Measurements from ENCODE around the gene HNF4A.

DNA sequence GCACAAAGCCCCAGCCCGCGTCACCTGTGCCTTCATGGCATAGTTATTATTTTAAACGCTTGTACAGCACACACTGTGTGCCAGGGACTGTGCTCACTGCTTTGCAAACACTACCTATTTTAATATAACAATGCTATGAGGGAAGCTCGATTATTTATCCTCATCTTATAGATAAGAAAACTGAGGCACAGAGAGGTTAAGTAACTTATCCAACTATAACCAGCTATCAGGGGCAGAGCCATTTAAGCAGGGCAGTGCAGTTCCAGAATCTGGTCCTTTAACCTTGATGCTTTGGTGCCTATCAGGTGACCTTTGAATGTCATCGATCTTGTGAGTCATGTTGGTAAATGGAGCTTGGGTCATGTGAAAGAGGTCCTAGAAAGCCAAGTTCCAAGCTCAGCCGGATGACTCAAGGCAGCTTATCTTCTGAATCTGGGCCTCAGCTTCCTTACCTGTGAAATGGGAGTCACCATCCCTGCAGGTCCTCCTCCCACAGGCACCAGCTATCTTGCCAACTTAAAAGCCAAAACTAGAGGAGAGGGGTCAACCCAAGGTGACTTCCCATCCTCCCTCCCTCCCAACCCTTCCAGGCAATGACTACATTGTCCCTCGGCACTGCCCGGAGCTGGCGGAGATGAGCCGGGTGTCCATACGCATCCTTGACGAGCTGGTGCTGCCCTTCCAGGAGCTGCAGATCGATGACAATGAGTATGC is 63.8 kb downstream of the HNF4A start:
- TF ChIP-seq ZNF274 (IDR thresholded peaks at IDR 0.05; ENCODE audit: low read depth, low read length) (no peak), YY1 (IDR thresholded peaks at IDR 0.05; ENCODE audit: insufficient read depth, insufficient read length) (no peak)

Measured in NT2/D1 (cell line).